ENCODE measurements around the gene COX7A1.

GRCh38 chr19:36151144-36152018, 866 bp downstream of the COX7A1 start:
- TF ChIP-seq CTCF (IDR thresholded peaks at IDR 0.05) (no peak), POLR2A (IDR thresholded peaks at IDR 0.05) (no peak)
